Uterus (tissue), 4 donors: Measurements from ENCODE around the gene ITGAV. TPM values are rescaled to one million over a fixed set of nuclear protein-coding genes. Genes with fewer than 3 reads are reported as not detected.

ENCODE experiments used
- DNase-seq, 2 donors: peaks; one replicate each; pipeline ENCODE4 v3.0.0-alpha.2; 2019 to 2020
- H3K27ac ChIP-seq, 2 donors: fragments of 200-600 bp; sonication (generic); 1 replicate in 1 of 2; 2 replicates in 1 of 2; pipeline ENCODE4 v1.5.1; 2016 to 2018
- H3K27me3 ChIP-seq, 2 donors: fragments of 200-600 bp; sonication (generic); one replicate each; pipeline ENCODE4 v1.5.1; 2018 to 2019; ENCODE audit warnings: control low read depth in 1 of 2
- H3K36me3 ChIP-seq, 2 donors: fragments of 200-600 bp; sonication (generic); one replicate each; pipeline ENCODE4 v1.5.1; 2019; ENCODE audit warnings: control low read depth in 1 of 2
- H3K4me1 ChIP-seq, 2 donors: fragments of 200-600 bp; sonication (generic); one replicate each; pipeline ENCODE4 v1.5.1; 2018 to 2019; ENCODE audit warnings: control low read depth in 1 of 2
- H3K4me3 ChIP-seq, 2 donors: fragments of 200-600 bp; sonication (generic); 1 replicate in 1 of 2; 2 replicates in 1 of 2; pipeline ENCODE4 v1.5.1; 2018 to 2019; ENCODE audit warnings: mild to moderate bottlenecking in 1 of 2
- H3K9me3 ChIP-seq, 2 donors: fragments of 200-600 bp; sonication (generic); one replicate each; pipeline ENCODE4 v1.5.1; 2019; ENCODE audit warnings: control low read depth in 1 of 2
- CTCF ChIP-seq, 4 experiments: fragments of 200-600 bp in 2 of 4; fragments of 450-650 bp in 2 of 4; sonication (generic) in 2 of 4; IDR thresholded peaks; one replicate each; pipeline ENCODE4 v1.5.1; 2016 to 2019; ENCODE audit warnings: antibody characterized with exemption in 4 of 4, mild to moderate bottlenecking in 2 of 4, moderate library complexity in 1 of 4
- POLR2A ChIP-seq, 2 donors: fragments of 450-650 bp; IDR thresholded peaks; one replicate each; pipeline ENCODE4 v1.6.1; 2016; ENCODE audit warnings: antibody characterized with exemption in 2 of 2, mild to moderate bottlenecking in 1 of 2, moderate library complexity in 1 of 2
- intact Hi-C: fragments of 100-400 bp; cut with DNase I; formaldehyde crosslinking; loops from one replicate; pipeline ENCODE4 v1.15.1; 2023; ENCODE audit warnings: low total_unique reads
- total RNA-seq, 4 donors: library from RNA; depleted of rRNA in 3 of 4; stranded (reverse); fragments of >200 nt in 3 of 4; gene quantifications; one replicate each; pipeline versions ENCODE4 v1.1.0 to v1.2.4, GENCODE V29; 2014 to 2023
- donor health status: DM: yes; HTN: yes; CAD: no.

Gene ITGAV
- total RNA-seq, 4 donors from 2014 or later = 76.9 to 232 (median 104) TPM

- no peaks in the 10 kb centered on the region for H3K36me3 ChIP-seq
- intact Hi-C loops = no loop called here
- no peaks in the 10 kb centered on the region for H3K27me3 ChIP-seq
- no peak for TF ChIP-seq CTCF (IDR thresholded peaks at IDR 0.05)
- no peak for TF ChIP-seq POLR2A (IDR thresholded peaks at IDR 0.05)
- DNase-seq = no peak
- no peaks in the 10 kb centered on the region for H3K9me3 ChIP-seq
- H3K4me3 ChIP-seq = no peak overlapping the region
- no peak overlapping the region for H3K27ac ChIP-seq
- no peaks in the 10 kb centered on the region for H3K4me1 ChIP-seq
Observed at GRCh38 chr2:186584053-186584452, 5.8 kb upstream of the ITGAV start.

- Histone ChIP-seq H3K4me3 (no peak overlapping the region), H3K36me3 (no peaks in the 10 kb centered on the region), H3K27ac (peak overlapping the region in 1 of 2 donors; percentile 96), H3K9me3 (no peaks in the 10 kb centered on the region), H3K4me1 (peaks cover 0 to 3% of the 10 kb centered on the region in 2 donors), H3K27me3 (no peaks in the 10 kb centered on the region)
- intact Hi-C loops = no loop called here
- DNase-seq = no peak
- no peak for TF ChIP-seq POLR2A (IDR thresholded peaks at IDR 0.05)
- no peak for TF ChIP-seq CTCF (IDR thresholded peaks at IDR 0.05)
Observed at GRCh38 chr2:186588421-186588820, 1.4 kb upstream of the ITGAV start.

- DNase-seq = no peak
- Histone ChIP-seq H3K27ac (peak overlapping the region; percentile 96 to 98), H3K27me3 (no peaks in the 10 kb centered on the region), H3K4me3 (peak overlapping the region; percentile 85 to 90), H3K9me3 (no peaks in the 10 kb centered on the region), H3K36me3 (no peaks in the 10 kb centered on the region), H3K4me1 (peaks cover 0 to 4% of the 10 kb centered on the region in 2 donors)
- TF ChIP-seq CTCF (IDR thresholded peaks at IDR 0.05) = no peak
- intact Hi-C loops = no loop called here
Observed at GRCh38 chr2:186588940-186589611, 780 bp upstream of the ITGAV start.

GRCh38 chr2:186590350-186590758 lies 498 bp downstream of the ITGAV start:
- TF ChIP-seq POLR2A (IDR thresholded peaks at IDR 0.05) (no peak), CTCF (IDR thresholded peaks at IDR 0.05) (no peak)
- no peaks in the 10 kb centered on the region for H3K27me3 ChIP-seq
- H3K9me3 ChIP-seq = no peaks in the 10 kb centered on the region
- peaks cover 0 to 14% of the 10 kb centered on the region in 2 donors for H3K4me1 ChIP-seq
- peak overlapping the region; percentile 85 to 90 for H3K4me3 ChIP-seq
- peak in 1 of 2 donors; percentile 38 for DNase-seq
- H3K36me3 ChIP-seq = no peaks in the 10 kb centered on the region
- intact Hi-C loops = no loop called here
- peak overlapping the region; percentile 96 to 98 for H3K27ac ChIP-seq

- Histone ChIP-seq H3K9me3 (no peaks in the 10 kb centered on the region), H3K27ac (peak overlapping the region; percentile 96 to 98), H3K4me3 (peak overlapping the region; percentile 85 to 90), H3K27me3 (no peaks in the 10 kb centered on the region), H3K36me3 (no peaks in the 10 kb centered on the region), H3K4me1 (peaks cover 0 to 14% of the 10 kb centered on the region in 2 donors)
- intact Hi-C loops = no loop called here
- DNase-seq = peak in 1 of 2 donors; percentile 29
- peak in 1 of 2 donors; percentile 23 for TF ChIP-seq POLR2A (IDR thresholded peaks at IDR 0.05)
- TF ChIP-seq CTCF (IDR thresholded peaks at IDR 0.05) = no peak
Observed at GRCh38 chr2:186590759-186591505, 1.1 kb downstream of the ITGAV start.
